OCI-LY3 (cell line): ENCODE results near the gene FBLN7.

Source experiments
- CTCF ChIP-seq: fragments of 200-600, 300-600 bp; sonication (generic); IDR thresholded peaks from 2 replicates; pipeline ENCODE4 v1.5.1; 2014; ENCODE audit warnings: antibody characterized with exemption, low read length, low read depth
- EZH2phosphoT487 ChIP-seq: fragments of 200-600 bp; shearing (Covaris generic); IDR thresholded peaks from 2 replicates; pipeline ENCODE4 v1.6.1; 2018; ENCODE audit warnings: antibody characterized with exemption, mixed run types, low read depth

- peak; percentile 78 for TF ChIP-seq CTCF
- TF ChIP-seq EZH2phosphoT487, result no peak
Observed at GRCh38 chr2:112121682-112122254, 16.4 kb upstream of the FBLN7 start.
